Parathyroid adenoma (tissue), 2 donors: ENCODE data around the gene TCF3.

Experiments
- H2AFZ ChIP-seq: fragments of 300-600 bp; sonication (generic); one replicate; pipeline ENCODE4 v1.7.0; 2017; ENCODE audit warnings: antibody characterized with exemption, mild to moderate bottlenecking
- H3K27ac ChIP-seq: fragments of 300-600 bp; sonication (generic); one replicate; pipeline ENCODE4 v1.7.0; 2017
- H3K27me3 ChIP-seq: fragments of 300-600 bp; sonication (generic); one replicate; pipeline ENCODE4 v1.7.0; 2017; ENCODE audit warnings: low read length; ENCODE audit not compliant: control insufficient read depth, insufficient read depth
- H3K36me3 ChIP-seq: fragments of 300-600 bp; sonication (generic); one replicate; pipeline ENCODE4 v1.7.0; 2017; ENCODE audit warnings: low read length; ENCODE audit not compliant: control insufficient read depth, insufficient read depth
- H3K4me1 ChIP-seq: fragments of 300-600 bp; sonication (generic); one replicate; pipeline ENCODE4 v1.7.0; 2017; ENCODE audit warnings: control low read depth
- H3K4me2 ChIP-seq: fragments of 300-600 bp; sonication (generic); one replicate; pipeline ENCODE4 v1.7.0; 2017; ENCODE audit warnings: low read length
- H3K4me3 ChIP-seq: fragments of 300-600 bp; sonication (generic); one replicate; pipeline ENCODE4 v1.7.0; 2017; ENCODE audit warnings: low read depth, low read length
- H3K79me2 ChIP-seq: fragments of 300-600 bp; sonication (generic); one replicate; pipeline ENCODE4 v1.7.0; 2017; ENCODE audit warnings: control low read depth
- H3K9ac ChIP-seq: fragments of 300-600 bp; sonication (generic); one replicate; pipeline ENCODE4 v1.7.0; 2017; ENCODE audit warnings: mild to moderate bottlenecking
- H3K9me3 ChIP-seq: fragments of 300-600 bp; sonication (generic); one replicate; pipeline ENCODE4 v1.7.0; 2017; ENCODE audit warnings: low read length; ENCODE audit not compliant: control insufficient read depth
- TF ChIP-seq, protein P1 (sequence below): fragments of 300-600 bp; sonication (generic); IDR thresholded peaks from one replicate; pipeline ENCODE4 v1.7.0; 2017; ENCODE audit warnings: antibody characterized with exemption, mild to moderate bottlenecking
- donor health status: primary hyperparathyroidism.

TCF3 gene

GRCh38 chr19:1560286-1560882 is 92.0 kb downstream of the TCF3 start:
- Histone ChIP-seq H3K79me2 (no peaks in the 10 kb centered on the region), H2AFZ (no peak overlapping the region), H3K4me2 (no peak overlapping the region), H3K4me1 (no peaks in the 10 kb centered on the region), H3K9ac (no peak overlapping the region), H3K27ac (no peak overlapping the region), H3K4me3 (no peak overlapping the region), H3K36me3 (no peaks in the 10 kb centered on the region), H3K9me3 (no peaks in the 10 kb centered on the region), H3K27me3 (no peaks in the 10 kb centered on the region)
- TF ChIP-seq, protein P1, sequence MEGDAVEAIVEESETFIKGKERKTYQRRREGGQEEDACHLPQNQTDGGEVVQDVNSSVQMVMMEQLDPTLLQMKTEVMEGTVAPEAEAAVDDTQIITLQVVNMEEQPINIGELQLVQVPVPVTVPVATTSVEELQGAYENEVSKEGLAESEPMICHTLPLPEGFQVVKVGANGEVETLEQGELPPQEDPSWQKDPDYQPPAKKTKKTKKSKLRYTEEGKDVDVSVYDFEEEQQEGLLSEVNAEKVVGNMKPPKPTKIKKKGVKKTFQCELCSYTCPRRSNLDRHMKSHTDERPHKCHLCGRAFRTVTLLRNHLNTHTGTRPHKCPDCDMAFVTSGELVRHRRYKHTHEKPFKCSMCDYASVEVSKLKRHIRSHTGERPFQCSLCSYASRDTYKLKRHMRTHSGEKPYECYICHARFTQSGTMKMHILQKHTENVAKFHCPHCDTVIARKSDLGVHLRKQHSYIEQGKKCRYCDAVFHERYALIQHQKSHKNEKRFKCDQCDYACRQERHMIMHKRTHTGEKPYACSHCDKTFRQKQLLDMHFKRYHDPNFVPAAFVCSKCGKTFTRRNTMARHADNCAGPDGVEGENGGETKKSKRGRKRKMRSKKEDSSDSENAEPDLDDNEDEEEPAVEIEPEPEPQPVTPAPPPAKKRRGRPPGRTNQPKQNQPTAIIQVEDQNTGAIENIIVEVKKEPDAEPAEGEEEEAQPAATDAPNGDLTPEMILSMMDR: no peak
